GM12878 (cell line): Measurements from ENCODE around the gene MIGA2. TPM values are rescaled to one million over a fixed set of nuclear protein-coding genes. Genes with fewer than 3 reads are reported as not detected.

Experiments
- ATAC-seq: fragments of 200-7000 bp; cut with Tn5 transposase; 3 replicates; pipeline ENCODE4 v1.9.1; 2020; ENCODE audit warnings: mild to moderate bottlenecking, moderate library complexity
- BruUV-seq: library from RNA; stranded (reverse); fragments of 400-500 nt; replicated peaks from 2 replicates; lab custom pipeline; 2021; lab: Mats Ljungman, UMichigan
- CTCF ChIA-PET: fragments of 300-600 bp; sonication (Branson Sonifier 250); formaldehyde crosslinking; extraction: SDS; loops from one replicate; lab custom pipeline; 2021; ENCODE audit warnings: inconsistent platforms; lab: Yijun Ruan, JAX
- POLR2A ChIA-PET: fragments of 350-600 bp; formaldehyde crosslinking; extraction: SDS; loops from one replicate; lab custom pipeline; 2021; ENCODE audit warnings: inconsistent platforms; lab: Charles Lee
- RAD21 ChIA-PET: fragments of 300-600 bp; sonication (Branson Sonifier 250); formaldehyde crosslinking; loops from one replicate; lab custom pipeline; 2023; ENCODE audit warnings: antibody characterized with exemption; ENCODE audit not compliant: unreplicated experiment; lab: Charles Lee
- SMC1A ChIA-PET: fragments of 300-600 bp; sonication (Branson Sonifier 250); formaldehyde crosslinking; loops from one replicate; lab custom pipeline; 2023; ENCODE audit not compliant: unreplicated experiment, uncharacterized antibody; lab: Charles Lee
- DNase-seq: peaks from one replicate; pipeline ENCODE4 v3.0.0-alpha.2; 2011; ENCODE audit warnings: low read depth, low spot score
- FAIRE-seq: peaks from 3 replicates; lab custom pipeline; 2011; peaks lifted over from hg19 to GRCh38; lab: Jason Lieb, UNC
- H2AFZ ChIP-seq: 2 replicates; pipeline ENCODE4 v1.6.0; 2011; ENCODE audit warnings: low read depth, low read length, control low read depth; ENCODE audit not compliant: control insufficient read depth
- H3K27ac ChIP-seq: 2 replicates; pipeline ENCODE4 v1.5.1; 2011; ENCODE audit warnings: control low read depth; ENCODE audit not compliant: control insufficient read depth, insufficient read depth
- H3K27me3 ChIP-seq, 2 experiments: replicated peaks in 1 of 2; 2 replicates each; pipeline versions ENCODE4 v1.6.0 to v1.6.1; 2011; ENCODE audit warnings: low read length in 1 of 2; ENCODE audit not compliant: control insufficient read depth in 2 of 2, insufficient read depth in 2 of 2
- H3K36me3 ChIP-seq, 2 experiments: 2 replicates each; pipeline ENCODE4 v1.5.1; 2011; ENCODE audit warnings: low read length in 1 of 2; ENCODE audit not compliant: control insufficient read depth in 2 of 2, insufficient read depth in 2 of 2
- H3K4me1 ChIP-seq: 2 replicates; pipeline ENCODE4 v1.6.1; 2011; ENCODE audit warnings: mild to moderate bottlenecking, low read length, moderate library complexity, mixed read lengths; ENCODE audit not compliant: control insufficient read depth, insufficient read depth
- H3K4me2 ChIP-seq: 2 replicates; pipeline ENCODE4 v1.6.0; 2011; ENCODE audit warnings: control low read depth; ENCODE audit not compliant: control insufficient read depth, insufficient read depth
- H3K4me3 ChIP-seq: fragments of 200-600 bp; sonication (generic); 2 replicates; pipeline ENCODE4 v1.5.1; 2016
- H3K79me2 ChIP-seq: 2 replicates; pipeline ENCODE4 v1.6.0; 2011; ENCODE audit warnings: low read length; ENCODE audit not compliant: control insufficient read depth, insufficient read depth
- H3K9ac ChIP-seq: 2 replicates; pipeline ENCODE4 v1.8.0; 2011; ENCODE audit warnings: low read length, control low read depth, mixed read lengths; ENCODE audit not compliant: control insufficient read depth, insufficient read depth
- H3K9me3 ChIP-seq: replicated peaks from 3 replicates; pipeline ENCODE4 v1.5.1; 2011; ENCODE audit warnings: mild to moderate bottlenecking, low read length; ENCODE audit not compliant: control insufficient read depth, insufficient read depth
- H4K20me1 ChIP-seq: 2 replicates; pipeline ENCODE4 v1.6.0; 2011; ENCODE audit not compliant: control insufficient read depth, insufficient read depth
- E4F1 ChIP-seq: fragments of 450-650 bp; IDR thresholded peaks from 2 replicates; pipeline ENCODE4 v1.6.1; 2018; ENCODE audit warnings: borderline replicate concordance, mild to moderate bottlenecking; ENCODE audit not compliant: partially characterized antibody
- NR2F1 ChIP-seq: fragments of 450-650 bp; conservative IDR thresholded peaks from 2 replicates; pipeline ENCODE4 v1.6.1; 2017; ENCODE audit warnings: mild to moderate bottlenecking
- WGBS: methylation state at CpG from one replicate; pipeline ENCODE4 v1.1.6; 2016; ENCODE audit warnings: low lambda C conversion rate; ENCODE audit not compliant: insufficient replicate concordance, insufficient coverage; ENCODE audit errors: missing lambda C conversion rate; 5-methylcytosine and 5-hydroxymethylcytosine counted together
- in situ Hi-C: fragments of 300-500 bp; cut with MboI; formaldehyde crosslinking; loops from 9 replicates; pipeline ENCODE4 v1.14.3; 2018; ENCODE audit warnings: mixed read lengths
- intact Hi-C: fragments of 100-400 bp; cut with micrococcal nuclease; formaldehyde crosslinking; loops from one replicate; pipeline ENCODE4 v1.14.2; 2022; ENCODE audit not compliant: unreplicated experiment
- polyA plus RNA-seq, 11 experiments: library from polyadenylated mRNA; depleted of rRNA in 4 of 11; unstranded in 6 of 11; stranded (reverse) in 5 of 11; fragments of >200 nt; fragmentation: Nextera tagmentation in 4 of 11; fragmentation: Illumina TruSeq in 1 of 11; extraction: Ambion mirVana in 4 of 11; extraction: Trizol in 1 of 11; gene quantifications; 1 replicate in 1 of 11; 2 replicates in 10 of 11; pipeline versions ENCODE4 v1.2.1 to v1.2.3, GENCODE V29; 2011 to 2016; ENCODE audit warnings: inconsistent platforms in 2 of 11, missing spikeins in 2 of 11, low read depth in 1 of 11
- total RNA-seq, 4 experiments: library from RNA; depleted of rRNA in 3 of 4; stranded (reverse); fragments of >200 nt in 3 of 4; fragmentation: Illumina TruSeq in 1 of 4; extraction: Trizol in 1 of 4; gene quantifications; 2 replicates each; pipeline versions ENCODE4 v1.2.1 to v1.2.3, GENCODE V29; 2013 to 2021

Gene MIGA2
- total and polyA plus RNA-seq, 10 of the 15 experiments (the other 5 are each of a cell fraction or from before 2014, with no cell fraction given) = 0.14 to 31.0 (median 12.7) TPM

- BruUV-seq = no TSS peak
- peaks cover 8% of the 10 kb centered on the region for H3K4me1 ChIP-seq
- RAD21 ChIA-PET = no interaction called here
- SMC1A ChIA-PET = no interaction called here
- intact Hi-C loops (no loop called here), in situ Hi-C loops (no loop called here)
- no peaks in the 10 kb centered on the region for H3K27me3 ChIP-seq
- peak overlapping the region; percentile 100 for H3K4me2 ChIP-seq
- FAIRE-seq (no peak), ATAC-seq (peak; percentile 4), DNase-seq (no peak)
- H3K79me2 ChIP-seq = peaks cover 13% of the 10 kb centered on the region
- peak overlapping the region; percentile 45 for H2AFZ ChIP-seq
- no peaks in the 10 kb centered on the region for H4K20me1 ChIP-seq
- CTCF ChIA-PET = no interaction called here
- TF ChIP-seq E4F1 (no peak), NR2F1 (peak; percentile 55; the same call in 1 of the 2 replicates)
- peak overlapping the region; percentile 78 for H3K4me3 ChIP-seq
- peak overlapping the region; percentile 78; the same call in 1 of the 2 replicates for H3K9ac ChIP-seq
- POLR2A ChIA-PET = interaction anchor here (1.4 kb wide), 1 partner anchor 9 kb away, joined by 8 read pairs; the partner anchor contains the start of gene MIGA2
- H3K27ac ChIP-seq = peak overlapping the region; percentile 74
- no peaks in the 10 kb centered on the region for H3K36me3 ChIP-seq
- whole genome bisulfite sequencing = 27% methylated on average over 9 of the region's 9 CpGs
- no peaks in the 10 kb centered on the region for H3K9me3 ChIP-seq
Measured at GRCh38 chr9:129027224-129027684, 9.2 kb upstream of the MIGA2 start.
